Neuronal stem cell (in vitro differentiated cells): ENCODE results near the gene PIP4K2C.

Experiments
- DNase-seq: peaks from one replicate; pipeline ENCODE4 v3.0.0-alpha.2; 2013; ENCODE audit warnings: low spot score
- H2AFZ ChIP-seq: one replicate; pipeline ENCODE4 v1.6.1; 2013; ENCODE audit warnings: mild to moderate bottlenecking, low read length, inconsistent platforms
- H2AK5ac ChIP-seq: 2 replicates; pipeline ENCODE4 v1.6.1; 2013; ENCODE audit warnings: low read depth, mild to moderate bottlenecking, inconsistent platforms, low read length, moderate library complexity, mixed read lengths
- H2BK120ac ChIP-seq: 2 replicates; pipeline ENCODE4 v1.6.1; 2013; ENCODE audit warnings: low read depth, mild to moderate bottlenecking, inconsistent platforms, low read length, moderate library complexity, mixed read lengths
- H2BK12ac ChIP-seq: one replicate; pipeline ENCODE4 v1.6.1; 2013; ENCODE audit warnings: low read length, inconsistent platforms
- H2BK15ac ChIP-seq: 2 replicates; pipeline ENCODE4 v1.6.1; 2013; ENCODE audit warnings: mild to moderate bottlenecking, low read length, inconsistent platforms, mixed read lengths
- H2BK5ac ChIP-seq: one replicate; pipeline ENCODE4 v1.6.1; 2013; ENCODE audit warnings: inconsistent platforms, mild to moderate bottlenecking, low read length, moderate library complexity
- H3K14ac ChIP-seq: one replicate; pipeline ENCODE4 v1.6.1; 2013; ENCODE audit warnings: low read length, inconsistent platforms
- H3K18ac ChIP-seq: 2 replicates; pipeline ENCODE4 v1.6.1; 2013; ENCODE audit warnings: low read length, inconsistent platforms
- H3K23ac ChIP-seq: 2 replicates; pipeline ENCODE4 v1.6.1; 2013; ENCODE audit warnings: low read depth, mild to moderate bottlenecking, mixed read lengths, low read length, inconsistent platforms; ENCODE audit not compliant: poor library complexity
- H3K27ac ChIP-seq: replicated peaks from 3 replicates; pipeline ENCODE4 v1.5.1; 2013; ENCODE audit warnings: low read length, inconsistent platforms
- H3K27me3 ChIP-seq, 3 experiments: 2 replicates each; pipeline ENCODE4 v1.6.1; 2013; ENCODE audit warnings: low read length in 3 of 3, mild to moderate bottlenecking in 2 of 3, inconsistent platforms in 1 of 3, low read depth in 1 of 3, mixed read lengths in 1 of 3, moderate library complexity in 1 of 3; ENCODE audit not compliant: control insufficient read depth in 3 of 3, insufficient read depth in 3 of 3
- H3K36me3 ChIP-seq, 2 donors: replicated peaks in 1 of 2; 2 replicates each; pipeline ENCODE4 v1.6.1; 2013; ENCODE audit warnings: low read length in 2 of 2; ENCODE audit not compliant: control insufficient read depth in 2 of 2, insufficient read depth in 2 of 2
- H3K4ac ChIP-seq: 2 replicates; pipeline ENCODE4 v1.6.1; 2013; ENCODE audit warnings: inconsistent platforms, mild to moderate bottlenecking, low read length, moderate library complexity
- H3K4me1 ChIP-seq, 2 donors: 1 replicate in 1 of 2; 2 replicates in 1 of 2; pipeline ENCODE4 v1.6.1; 2013; ENCODE audit warnings: low read length in 2 of 2, low read depth in 1 of 2; ENCODE audit not compliant: control insufficient read depth in 2 of 2, insufficient read depth in 1 of 2
- H3K4me2 ChIP-seq: one replicate; pipeline ENCODE4 v1.6.1; 2013; ENCODE audit warnings: mild to moderate bottlenecking, low read length, inconsistent platforms; ENCODE audit not compliant: insufficient read depth, poor library complexity, severe bottlenecking
- H3K4me3 ChIP-seq, 2 donors: 2 replicates each; pipeline ENCODE4 v1.5.1; 2013; ENCODE audit warnings: low read length in 2 of 2, mild to moderate bottlenecking in 2 of 2, inconsistent platforms in 1 of 2, moderate library complexity in 1 of 2
- H3K79me1 ChIP-seq: one replicate; pipeline ENCODE4 v1.6.1; 2013; ENCODE audit warnings: low read depth, mild to moderate bottlenecking, inconsistent platforms, low read length, moderate library complexity
- H3K9ac ChIP-seq: one replicate; pipeline ENCODE4 v1.6.1; 2013; ENCODE audit warnings: mild to moderate bottlenecking, low read depth, low read length, inconsistent platforms; ENCODE audit not compliant: poor library complexity
- H3K9me3 ChIP-seq, 2 donors: replicated peaks in 1 of 2; 2 replicates each; pipeline versions ENCODE3 to v1.6.1; 2013; ENCODE audit warnings: low read length in 2 of 2, mild to moderate bottlenecking in 2 of 2, inconsistent platforms in 1 of 2, low read depth in 1 of 2, mixed read lengths in 1 of 2, moderate library complexity in 1 of 2; ENCODE audit not compliant: control insufficient read depth in 2 of 2, insufficient read depth in 1 of 2
- H4K8ac ChIP-seq: one replicate; pipeline ENCODE4 v1.6.1; 2013; ENCODE audit warnings: low read depth, mild to moderate bottlenecking, inconsistent platforms, low read length, moderate library complexity
- H4K91ac ChIP-seq: one replicate; pipeline ENCODE4 v1.6.1; 2013; ENCODE audit warnings: low read length, low read depth, mild to moderate bottlenecking, inconsistent platforms; ENCODE audit not compliant: poor library complexity
- WGBS, 2 donors: extraction: QIAGEN DNeasy Blood & Tissue Kit; methylation state at CpG; one replicate each; pipeline ENCODE4 v1.1.7; 2013; ENCODE audit warnings: missing lambda C conversion rate in 2 of 2, mixed read lengths in 1 of 2; ENCODE audit not compliant: insufficient read length in 2 of 2, insufficient replicate concordance in 1 of 2; ENCODE audit errors: extremely low coverage in 2 of 2; 5-methylcytosine and 5-hydroxymethylcytosine counted together

Gene PIP4K2C

DNA sequence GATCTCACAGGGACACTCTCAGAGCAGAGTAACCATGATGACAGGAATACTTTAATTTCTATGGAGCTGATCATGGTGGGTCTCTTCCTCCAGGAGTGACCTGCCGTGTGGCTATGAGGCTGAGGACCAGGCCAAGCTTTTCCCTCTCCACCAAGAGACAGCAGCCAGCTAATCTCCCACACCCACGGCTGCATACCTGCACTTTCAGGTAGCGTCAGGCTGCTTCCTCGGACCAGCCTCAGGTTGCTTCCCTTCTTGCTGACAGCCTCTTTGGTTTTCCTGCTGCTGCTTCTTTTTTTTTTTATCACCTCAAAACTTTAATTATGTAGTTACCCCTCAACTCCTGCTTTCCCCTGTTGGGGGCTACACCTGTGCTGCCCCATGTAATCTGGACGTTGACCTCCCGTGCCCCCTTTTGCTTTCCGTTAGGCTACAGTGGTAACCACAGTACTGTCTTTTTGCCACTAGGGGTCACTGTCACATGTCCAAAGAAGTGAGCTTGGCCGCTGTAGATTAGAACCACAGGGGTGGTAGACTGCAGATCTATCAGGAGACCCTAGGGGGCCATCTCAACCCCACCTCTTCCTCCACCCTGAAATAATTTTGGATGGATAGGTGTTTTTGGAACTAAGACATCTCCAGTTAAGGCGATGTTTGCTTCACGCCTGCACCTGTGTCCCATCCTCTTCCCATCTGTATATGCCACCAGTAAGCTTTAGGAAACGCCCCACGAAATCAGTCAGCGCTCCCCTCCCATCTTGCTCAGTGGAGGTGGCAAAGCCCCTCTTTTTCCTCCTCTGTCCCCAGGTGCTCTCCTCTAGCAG is 7.8 kb upstream of the PIP4K2C start:
- Histone ChIP-seq H2BK12ac (no peak overlapping the region), H3K23ac (no peak overlapping the region), H2AK5ac (no peak overlapping the region), H3K4me3 (no peak overlapping the region), H3K27ac (no peak overlapping the region), H3K14ac (no peak overlapping the region), H2BK120ac (no peak overlapping the region), H3K27me3 (no peaks in the 10 kb centered on the region), H4K8ac (no peak overlapping the region), H2AFZ (no peak overlapping the region), H3K9ac (no peak overlapping the region), H3K79me1 (no peaks in the 10 kb centered on the region), H3K9me3 (no peaks in the 10 kb centered on the region), H3K18ac (no peak overlapping the region), H2BK15ac (no peak overlapping the region), H3K4ac (no peak overlapping the region), H3K4me2 (no peak overlapping the region), H4K91ac (no peak overlapping the region), H3K4me1 (no peaks in the 10 kb centered on the region), H3K36me3 (peaks cover 15 to 16% of the 10 kb centered on the region in 2 donors), H2BK5ac (no peak overlapping the region)
- WGBS, 2 donors, result no CpG with 5 or more reads among the region's 13 CpGs
- DNase-seq, result peak; percentile 74

DNA sequence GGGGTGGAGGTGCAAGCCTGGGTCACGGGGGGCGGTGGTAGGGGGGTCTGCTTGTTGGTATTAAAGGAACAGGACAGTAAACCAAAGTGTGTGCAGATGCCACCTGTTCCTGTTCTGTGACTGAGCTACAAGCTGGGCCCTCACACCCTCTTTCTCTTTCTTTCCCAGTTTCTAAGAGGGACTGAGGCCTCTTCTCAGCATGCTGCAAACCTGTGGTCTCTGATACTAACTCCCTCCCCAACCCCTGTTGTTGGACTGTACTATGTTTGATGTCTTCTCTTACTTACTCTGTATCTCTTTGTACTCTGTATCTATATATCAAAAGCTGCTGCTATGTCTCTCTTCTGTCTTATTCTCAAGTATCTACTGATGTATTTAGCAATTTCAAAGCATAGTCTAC is 6.9 kb upstream of the PIP4K2C start:
- peaks cover 11 to 13% of the 10 kb centered on the region in 2 donors for H3K36me3 ChIP-seq
- H2BK5ac ChIP-seq, result no peak overlapping the region
- no peak overlapping the region for H3K27ac ChIP-seq
- WGBS, 2 donors, result no CpG with 5 or more reads among the region's 2 CpGs
- no peak overlapping the region for H3K14ac ChIP-seq
- H3K4me3 ChIP-seq, result no peak overlapping the region
- no peaks in the 10 kb centered on the region for H3K27me3 ChIP-seq
- H2AFZ ChIP-seq, result no peak overlapping the region
- no peak overlapping the region for H2BK120ac ChIP-seq
- H3K23ac ChIP-seq, result no peak overlapping the region
- no peak overlapping the region for H3K9ac ChIP-seq
- H3K9me3 ChIP-seq, result no peaks in the 10 kb centered on the region
- H4K8ac ChIP-seq, result no peak overlapping the region
- no peak for DNase-seq
- H3K4me2 ChIP-seq, result no peak overlapping the region
- no peaks in the 10 kb centered on the region for H3K79me1 ChIP-seq
- H3K4ac ChIP-seq, result no peak overlapping the region
- no peak overlapping the region for H2AK5ac ChIP-seq
- H3K18ac ChIP-seq, result no peak overlapping the region
- no peaks in the 10 kb centered on the region for H3K4me1 ChIP-seq
- no peak overlapping the region for H2BK12ac ChIP-seq
- H2BK15ac ChIP-seq, result no peak overlapping the region
- H4K91ac ChIP-seq, result no peak overlapping the region

DNA sequence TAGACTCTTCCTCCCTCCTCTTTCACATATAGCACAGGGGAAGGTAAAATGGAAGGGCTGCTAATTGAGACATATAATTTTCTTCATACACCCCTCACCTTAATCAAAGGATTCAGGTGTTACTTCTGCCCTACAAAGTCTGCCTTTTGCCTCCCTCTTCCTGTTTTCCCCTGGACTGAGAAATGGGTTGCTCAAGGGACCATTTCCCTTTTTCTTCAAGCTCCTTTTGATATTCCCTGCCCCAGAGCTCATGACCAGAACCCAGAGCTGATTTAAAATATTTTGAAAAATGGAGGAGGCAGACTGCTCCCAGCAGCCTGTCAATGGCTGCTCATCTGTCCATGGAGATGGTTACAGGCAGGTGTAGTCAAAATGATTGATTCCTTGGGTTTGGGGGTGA is 6.3 kb upstream of the PIP4K2C start:
- no peak overlapping the region for H3K27ac ChIP-seq
- no peak overlapping the region for H3K4me3 ChIP-seq
- H2AFZ ChIP-seq, result no peak overlapping the region
- H3K4me1 ChIP-seq, result no peaks in the 10 kb centered on the region
- no peaks in the 10 kb centered on the region for H3K9me3 ChIP-seq
- H2BK5ac ChIP-seq, result no peak overlapping the region
- H3K4me2 ChIP-seq, result no peak overlapping the region
- no peak overlapping the region for H2BK120ac ChIP-seq
- no peak overlapping the region for H3K23ac ChIP-seq
- no peak overlapping the region for H2AK5ac ChIP-seq
- no peak overlapping the region for H3K4ac ChIP-seq
- no peaks in the 10 kb centered on the region for H3K27me3 ChIP-seq
- DNase-seq, result no peak
- H3K9ac ChIP-seq, result no peak overlapping the region
- no peak overlapping the region for H4K91ac ChIP-seq
- H3K79me1 ChIP-seq, result no peaks in the 10 kb centered on the region
- H3K18ac ChIP-seq, result no peak overlapping the region
- peaks cover 11 to 13% of the 10 kb centered on the region in 2 donors for H3K36me3 ChIP-seq
- H2BK12ac ChIP-seq, result no peak overlapping the region
- H2BK15ac ChIP-seq, result no peak overlapping the region
- H4K8ac ChIP-seq, result no peak overlapping the region
- no peak overlapping the region for H3K14ac ChIP-seq

DNA sequence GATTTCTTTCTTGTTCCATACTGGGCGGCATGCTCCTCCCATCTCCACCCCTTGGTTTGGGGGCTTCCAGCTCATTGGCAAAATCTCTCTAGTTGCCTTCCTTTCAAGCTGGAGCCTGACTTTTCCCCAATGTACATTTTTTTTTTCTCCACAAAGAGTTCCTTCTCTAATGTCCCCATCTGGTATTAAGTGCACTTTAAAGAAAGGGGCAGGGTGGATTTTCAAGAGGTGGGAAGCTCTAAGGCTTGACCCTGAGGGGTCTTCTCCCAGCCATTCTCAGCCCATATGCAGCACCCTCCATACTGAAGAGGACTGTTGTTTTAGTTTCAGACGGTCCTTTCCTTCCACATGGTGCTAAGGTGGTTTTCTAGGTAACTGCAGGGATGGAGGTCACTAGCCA is 5.8 kb upstream of the PIP4K2C start:
- H2AK5ac ChIP-seq, result no peak overlapping the region
- no peak overlapping the region for H2BK12ac ChIP-seq
- no peak overlapping the region for H3K23ac ChIP-seq
- no peaks in the 10 kb centered on the region for H3K9me3 ChIP-seq
- no peak overlapping the region for H3K4ac ChIP-seq
- H3K4me2 ChIP-seq, result no peak overlapping the region
- H3K4me1 ChIP-seq, result no peaks in the 10 kb centered on the region
- H3K27me3 ChIP-seq, result no peaks in the 10 kb centered on the region
- H2BK5ac ChIP-seq, result no peak overlapping the region
- peaks cover 9 to 13% of the 10 kb centered on the region in 2 donors for H3K36me3 ChIP-seq
- H2BK15ac ChIP-seq, result no peak overlapping the region
- no peak overlapping the region for H4K91ac ChIP-seq
- no peak overlapping the region for H3K4me3 ChIP-seq
- no peak overlapping the region for H4K8ac ChIP-seq
- WGBS, 2 donors, result no CpG with 5 or more reads among the region's 2 CpGs
- no peak for DNase-seq
- H3K9ac ChIP-seq, result no peak overlapping the region
- H2BK120ac ChIP-seq, result no peak overlapping the region
- H3K79me1 ChIP-seq, result no peaks in the 10 kb centered on the region
- no peak overlapping the region for H3K18ac ChIP-seq
- no peak overlapping the region for H3K27ac ChIP-seq
- no peak overlapping the region for H3K14ac ChIP-seq
- no peak overlapping the region for H2AFZ ChIP-seq
